GM10266 (cell line): ENCODE measurements around the gene WSB2.

Experiments
- DNase-seq: peaks from one replicate; pipeline ENCODE4 v3.0.0; 2012; ENCODE audit errors: extremely low spot score
- CTCF ChIP-seq: IDR thresholded peaks from 2 replicates; pipeline ENCODE4 v1.5.1; 2012; ENCODE audit warnings: mild to moderate bottlenecking, low read depth; ENCODE audit not compliant: control insufficient read depth, insufficient read depth; ENCODE audit errors: missing control alignments

The WSB2 gene

GRCh38 chr12:118061011-118061872, at the start of gene WSB2:
WSB2 (minus strand) TSS chr12:118061179; CDS start chr12:118061048, 131 bp downstream.
- peak; percentile 80 for DNase-seq

GRCh38 chr12:118109088-118109487, 48.1 kb upstream of the WSB2 start:
- no peak for TF ChIP-seq CTCF

More at GRCh38 chr12:118061011-118061872, at the start of gene WSB2:
- no peak for TF ChIP-seq CTCF

GRCh38 chr12:118107694-118108093, 46.7 kb upstream of the WSB2 start:
- TF ChIP-seq CTCF, result no peak
- no peak for DNase-seq

More at GRCh38 chr12:118109088-118109487, 48.1 kb upstream of the WSB2 start:
- DNase-seq, result no peak

- TF ChIP-seq CTCF, result no peak
- DNase-seq, result no peak
Observed at GRCh38 chr12:118107011-118107410, 46.0 kb upstream of the WSB2 start.

GRCh38 chr12:118103601-118104382, 42.8 kb upstream of the WSB2 start, which contains the start of gene VSIG10:
VSIG10 (minus strand) TSS chr12:118104011; CDS start chr12:118103671, 340 bp downstream.
- DNase-seq, result peak; percentile 73
- TF ChIP-seq CTCF, result no peak

- peak; percentile 38 for DNase-seq
- no peak for TF ChIP-seq CTCF
Observed at GRCh38 chr12:118103201-118103600, 42.2 kb upstream of the WSB2 start.
